HepG2 (cell line): Measurements from ENCODE around the gene DGKB.

Experiments used
- CBFB ChIP-seq: sonication (generic); formaldehyde crosslinking; IDR thresholded peaks from 2 replicates; pipeline ENCODE4 v1.4.0; 2020; ENCODE audit warnings: missing genetic modification reagents
- CEBPB ChIP-seq: IDR thresholded peaks from 2 replicates; pipeline ENCODE4 v1.6.1; 2011; ENCODE audit warnings: low read depth, low read length, improper control_type of control experiment, borderline replicate concordance
- MLX ChIP-seq: IDR thresholded peaks from 2 replicates; pipeline ENCODE4 v1.6.1; 2016
- MLXIP ChIP-seq: sonication (generic); formaldehyde crosslinking; IDR thresholded peaks from 2 replicates; pipeline ENCODE4 v1.9.0; 2021; ENCODE audit warnings: missing genetic modification reagents, borderline replicate concordance
- PRDM15 ChIP-seq: sonication (generic); formaldehyde crosslinking; IDR thresholded peaks from 2 replicates; pipeline ENCODE4 v1.4.0; 2020; ENCODE audit warnings: missing genetic modification reagents
- RBM22 ChIP-seq: fragments of 200-400 bp; formaldehyde crosslinking; optimal IDR thresholded peaks from 2 replicates; pipeline ENCODE3; 2017; ENCODE audit warnings: mild to moderate bottlenecking, low read length, moderate library complexity
- SMC3 ChIP-seq: IDR thresholded peaks from 2 replicates; pipeline ENCODE4 v1.6.1; 2011; ENCODE audit warnings: low read length, improper control_type of control experiment
- YY1 ChIP-seq: IDR thresholded peaks from 2 replicates; pipeline ENCODE4 v1.6.1; 2011; ENCODE audit warnings: low read length, low read depth, moderate library complexity, mild to moderate bottlenecking; ENCODE audit not compliant: insufficient read depth, insufficient replicate concordance
- ZNF589 ChIP-seq: sonication (generic); formaldehyde crosslinking; conservative IDR thresholded peaks from 2 replicates; pipeline ENCODE4 v1.8.0; 2022; ENCODE audit warnings: mild to moderate bottlenecking, moderate library complexity, missing genetic modification reagents
- ZNF639 ChIP-seq: conservative IDR thresholded peaks from 2 replicates; pipeline ENCODE4 v1.6.1; 2018; ENCODE audit warnings: missing genetic modification reagents

- TF ChIP-seq RBM22 = no peak
- TF ChIP-seq ZNF639 (CRISPR knock-in tag) = no peak
- TF ChIP-seq YY1 = no peak
- no peak for TF ChIP-seq SMC3
- TF ChIP-seq MLXIP (CRISPR knock-in tag) = no peak
- TF ChIP-seq CBFB (CRISPR knock-in tag) = no peak
- no peak for TF ChIP-seq CEBPB
- TF ChIP-seq MLX = no peak
- TF ChIP-seq PRDM15 (CRISPR knock-in tag) = no peak
- no peak for TF ChIP-seq ZNF589
Observed at GRCh38 chr7:14868937-14869336, 33.6 kb downstream of the DGKB start.
